DMS153 (cell line): Measurements from ENCODE around the gene PDE11A.

Experiments
- DNase-seq: peaks from one replicate; lab custom pipeline; 2025; lab: John Stamatoyannopoulos, UW

Gene PDE11A

GRCh38 chr2:177724398-177725287, 347.9 kb downstream of the PDE11A start:
- DNase-seq, result peak; percentile 42

- DNase-seq, result no peak
Observed at GRCh38 chr2:177723235-177723634, 349.3 kb downstream of the PDE11A start.

GRCh38 chr2:177721818-177722567, 350.6 kb downstream of the PDE11A start:
- DNase-seq, result no peak

- no peak for DNase-seq
Observed at GRCh38 chr2:177721087-177721486, 351.5 kb downstream of the PDE11A start.

GRCh38 chr2:177717831-177718618, 354.6 kb downstream of the PDE11A start:
- no peak for DNase-seq

GRCh38 chr2:177716484-177716883, 356.1 kb downstream of the PDE11A start:
- DNase-seq, result no peak

- no peak for DNase-seq
Observed at GRCh38 chr2:177715771-177716170, 356.8 kb downstream of the PDE11A start.

- DNase-seq, result no peak
Observed at GRCh38 chr2:177714704-177715103, 357.9 kb downstream of the PDE11A start.

- DNase-seq, result no peak
Observed at GRCh38 chr2:177712462-177712861, 360.1 kb downstream of the PDE11A start.

GRCh38 chr2:177711483-177712265, 360.9 kb downstream of the PDE11A start:
- no peak for DNase-seq

- no peak for DNase-seq
Observed at GRCh38 chr2:177710889-177711288, 361.7 kb downstream of the PDE11A start.

- DNase-seq, result no peak
Observed at GRCh38 chr2:177709986-177710401, 362.6 kb downstream of the PDE11A start.

- DNase-seq, result no peak
Observed at GRCh38 chr2:177708660-177709444, 363.7 kb downstream of the PDE11A start.

GRCh38 chr2:177708106-177708505, 364.5 kb downstream of the PDE11A start:
- DNase-seq, result no peak

- DNase-seq, result no peak
Observed at GRCh38 chr2:177705511-177706173, 366.9 kb downstream of the PDE11A start.

GRCh38 chr2:177703159-177703558, 369.4 kb downstream of the PDE11A start:
- no peak for DNase-seq

- no peak for DNase-seq
Observed at GRCh38 chr2:177698281-177698680, 374.3 kb downstream of the PDE11A start.

GRCh38 chr2:177694348-177694747, 378.2 kb downstream of the PDE11A start:
- no peak for DNase-seq

- no peak for DNase-seq
Observed at GRCh38 chr2:177693658-177694339, 378.8 kb downstream of the PDE11A start.
